ENCODE measurements around the gene CCDC60.

GRCh38 chr12:119288576-119288975, 46.0 kb upstream of the CCDC60 start:
- TF ChIP-seq, protein P1, sequence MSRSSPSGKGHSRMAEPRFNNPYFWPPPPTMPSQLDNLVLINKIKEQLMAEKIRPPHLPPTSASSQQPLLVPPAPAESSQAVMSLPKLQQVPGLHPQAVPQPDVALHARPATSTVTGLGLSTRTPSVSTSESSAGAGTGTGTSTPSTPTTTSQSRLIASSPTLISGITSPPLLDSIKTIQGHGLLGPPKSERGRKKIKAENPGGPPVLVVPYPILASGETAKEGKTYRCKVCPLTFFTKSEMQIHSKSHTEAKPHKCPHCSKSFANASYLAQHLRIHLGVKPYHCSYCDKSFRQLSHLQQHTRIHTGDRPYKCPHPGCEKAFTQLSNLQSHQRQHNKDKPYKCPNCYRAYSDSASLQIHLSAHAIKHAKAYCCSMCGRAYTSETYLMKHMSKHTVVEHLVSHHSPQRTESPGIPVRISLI (CRISPR knock-in tag; IDR thresholded peaks at IDR 0.05; ENCODE audit: borderline replicate concordance), result no peak
- TF ChIP-seq CTCF (CRISPR knock-in tag; IDR thresholded peaks at IDR 0.05) (no peak), MYC (CRISPR knock-in tag; IDR thresholded peaks at IDR 0.05; ENCODE audit: borderline replicate concordance) (no peak), HNF1B (CRISPR knock-in tag; IDR thresholded peaks at IDR 0.05) (no peak), RFX1 (IDR thresholded peaks at IDR 0.05) (no peak), SRSF4 (IDR thresholded peaks at IDR 0.05; ENCODE audit: low read depth, low read length, poor library complexity, severe bottlenecking) (no peak), SP2 (CRISPR knock-in tag; IDR thresholded peaks at IDR 0.05) (no peak), NRL (CRISPR knock-in tag; IDR thresholded peaks at IDR 0.05; ENCODE audit: borderline replicate concordance) (no peak)
